Keratinocyte (primary cell): ENCODE measurements around the gene USP54. TPM values are rescaled to one million over a fixed set of nuclear protein-coding genes. Genes with fewer than 3 reads are reported as not detected.

Experiments
- DNase-seq: peaks from one replicate; pipeline ENCODE4 v3.0.0-alpha.2; 2011; ENCODE audit warnings: low read depth, missing footprints, low spot score
- FAIRE-seq: peaks from 2 replicates; lab custom pipeline; 2011; peaks lifted over from hg19 to GRCh38; lab: Jason Lieb, UNC
- H2AFZ ChIP-seq: 2 replicates; pipeline ENCODE4 v1.6.0; 2012; ENCODE audit warnings: low read length, control low read depth, inconsistent platforms; ENCODE audit not compliant: control insufficient read depth
- H3K27ac ChIP-seq: 2 replicates; pipeline ENCODE4 v1.5.1; 2011; ENCODE audit warnings: low read length; ENCODE audit not compliant: control insufficient read depth, insufficient read depth
- H3K27me3 ChIP-seq: 3 replicates; pipeline ENCODE4 v1.6.0; 2011; ENCODE audit warnings: low read length; ENCODE audit not compliant: control insufficient read depth, insufficient read depth; ENCODE audit errors: extremely low read depth
- H3K36me3 ChIP-seq, 2 experiments: 2 replicates in 1 of 2; 3 replicates in 1 of 2; pipeline ENCODE4 v1.5.1; 2011; ENCODE audit warnings: low read length in 2 of 2, mild to moderate bottlenecking in 1 of 2; ENCODE audit not compliant: control insufficient read depth in 2 of 2, insufficient read depth in 2 of 2; ENCODE audit errors: extremely low read depth in 1 of 2
- H3K4me1 ChIP-seq: 3 replicates; pipeline ENCODE4 v1.5.1; 2011; ENCODE audit warnings: low read length; ENCODE audit not compliant: control insufficient read depth, insufficient read depth; ENCODE audit errors: extremely low read depth
- H3K4me2 ChIP-seq: 3 replicates; pipeline ENCODE4 v1.6.0; 2011; ENCODE audit warnings: low read depth, low read length; ENCODE audit not compliant: control insufficient read depth, insufficient read depth; ENCODE audit errors: extremely low read depth
- H3K4me3 ChIP-seq, 3 experiments: fragments of 200-600 bp in 1 of 3; sonication (generic) in 1 of 3; 2 replicates in 2 of 3; 3 replicates in 1 of 3; pipeline ENCODE4 v1.5.1; 2011 to 2016; ENCODE audit warnings: low read length in 3 of 3, mild to moderate bottlenecking in 3 of 3, control low read depth in 2 of 3, inconsistent platforms in 1 of 3, low read depth in 1 of 3, mixed read lengths in 1 of 3, mixed run types in 1 of 3, moderate library complexity in 1 of 3; ENCODE audit not compliant: control insufficient read depth in 2 of 3, insufficient read depth in 2 of 3; ENCODE audit errors: extremely low read depth in 1 of 3
- H3K79me2 ChIP-seq: 2 replicates; pipeline ENCODE4 v1.6.0; 2012; ENCODE audit warnings: low read length; ENCODE audit not compliant: control insufficient read depth, insufficient read depth
- H3K9ac ChIP-seq: 3 replicates; pipeline ENCODE4 v1.6.0; 2011; ENCODE audit warnings: low read length; ENCODE audit not compliant: control insufficient read depth, insufficient read depth; ENCODE audit errors: extremely low read depth
- H3K9me1 ChIP-seq: 3 replicates; pipeline ENCODE4 v1.6.0; 2011; ENCODE audit warnings: low read length; ENCODE audit not compliant: control insufficient read depth, insufficient read depth; ENCODE audit errors: extremely low read depth
- H3K9me3 ChIP-seq: 2 replicates; pipeline ENCODE4 v1.5.1; 2012; ENCODE audit warnings: low read depth, low read length; ENCODE audit not compliant: control insufficient read depth
- H4K20me1 ChIP-seq: 3 replicates; pipeline ENCODE4 v1.6.0; 2011; ENCODE audit warnings: low read length; ENCODE audit not compliant: control insufficient read depth, insufficient read depth; ENCODE audit errors: extremely low read depth
- CTCF ChIP-seq, 3 experiments: IDR thresholded peaks in 1 of 3; conservative IDR thresholded peaks in 1 of 3; optimal IDR thresholded peaks in 1 of 3; 2 replicates in 2 of 3; 3 replicates in 1 of 3; pipeline versions ENCODE3 to v1.5.1; 2011; ENCODE audit warnings: low read length in 3 of 3, mild to moderate bottlenecking in 3 of 3, moderate library complexity in 2 of 3, control low read depth in 1 of 3, inconsistent platforms in 1 of 3; ENCODE audit not compliant: insufficient read depth in 2 of 3; ENCODE audit errors: extremely low read depth in 1 of 3
- EZH2 ChIP-seq: IDR thresholded peaks from one replicate; pipeline ENCODE4 v1.6.1; 2012; ENCODE audit warnings: inconsistent platforms, mild to moderate bottlenecking, low read length, moderate library complexity
- dilution Hi-C: fragments of 300-500 bp; cut with MboI; formaldehyde crosslinking; loops from one replicate; pipeline ENCODE4 v1.7.0; 2020; ENCODE audit warnings: low sequenced_read_pairs; ENCODE audit not compliant: extremely low pct_ligation_motif_present
- polyA plus RNA-seq, 5 experiments: library from polyadenylated mRNA; depleted of rRNA in 3 of 5; stranded (reverse) in 3 of 5; stranded (forward) in 1 of 5; unstranded in 1 of 5; fragments of >200 nt; gene quantifications; 1 replicate in 1 of 5; 2 replicates in 3 of 5; 3 replicates in 1 of 5; pipeline versions ENCODE4 v1.2.1 to v1.2.3, GENCODE V29; 2011 to 2012; ENCODE audit warnings: missing spikeins in 2 of 5, low read depth in 1 of 5, low replicate concordance in 1 of 5

USP54 gene
- polyA plus RNA-seq, 1 donor (not counting 4 experiments of a cell fraction or from before 2014, with no cell fraction given), result 7.6 TPM

- no peaks in the 10 kb centered on the region for H3K27me3 ChIP-seq
- FAIRE-seq (no peak), DNase-seq (no peak)
- H2AFZ ChIP-seq, result no peak overlapping the region
- no peak overlapping the region for H3K9ac ChIP-seq
- H3K4me3 ChIP-seq, result no peak overlapping the region
- no peaks in the 10 kb centered on the region for H3K9me3 ChIP-seq
- H3K4me1 ChIP-seq, result peaks cover 9% of the 10 kb centered on the region
- H3K79me2 ChIP-seq, result peaks cover 3% of the 10 kb centered on the region
- H3K9me1 ChIP-seq, result no peaks in the 10 kb centered on the region
- dilution Hi-C loops, result no loop called here
- no peaks in the 10 kb centered on the region for H4K20me1 ChIP-seq
- H3K4me2 ChIP-seq, result no peak overlapping the region
- TF ChIP-seq EZH2 (no peak), CTCF (optimal IDR thresholded peaks at IDR 0.05 in 1 of 3, IDR thresholded peaks at IDR 0.05 in 1 of 3, conservative IDR thresholded peaks at IDR 0.05 in 1 of 3; ENCODE audit: extremely low read depth in 1 of 3, insufficient read depth in 2 of 3, low read length in 3 of 3) (no peak)
- no peak overlapping the region for H3K27ac ChIP-seq
- H3K36me3 ChIP-seq, result peaks cover 3 to 11% of the 10 kb centered on the region in 2 experiments
Observed at GRCh38 chr10:73478636-73479035, 112.5 kb downstream of the USP54 start.

- Histone ChIP-seq H2AFZ (no peak overlapping the region), H3K27ac (no peak overlapping the region), H4K20me1 (no peaks in the 10 kb centered on the region), H3K9me1 (no peaks in the 10 kb centered on the region), H3K9ac (no peak overlapping the region), H3K9me3 (no peaks in the 10 kb centered on the region), H3K4me3 (no peak overlapping the region), H3K27me3 (no peaks in the 10 kb centered on the region), H3K4me2 (no peak overlapping the region), H3K79me2 (no peaks in the 10 kb centered on the region), H3K4me1 (no peaks in the 10 kb centered on the region), H3K36me3 (peaks cover 4 to 12% of the 10 kb centered on the region in 2 experiments)
- dilution Hi-C loops, result no loop called here
- DNase-seq, result no peak
- TF ChIP-seq EZH2 (no peak), CTCF (optimal IDR thresholded peaks at IDR 0.05 in 1 of 3, IDR thresholded peaks at IDR 0.05 in 1 of 3, conservative IDR thresholded peaks at IDR 0.05 in 1 of 3; ENCODE audit: extremely low read depth in 1 of 3, insufficient read depth in 2 of 3, low read length in 3 of 3) (no peak)
- no peak for FAIRE-seq
Observed at GRCh38 chr10:73471226-73471625, 119.9 kb downstream of the USP54 start.
